Large intestine (tissue), 3 donors: ENCODE results near the gene GPR75. TPM values are rescaled to one million over a fixed set of nuclear protein-coding genes. Genes with fewer than 3 reads are reported as not detected.

Experiments used
- DNase-seq, 2 donors: peaks; one replicate each; pipeline versions ENCODE4 v3.0.0 to v3.0.0-alpha.2; 2013
- H3K27ac ChIP-seq: one replicate; pipeline ENCODE4 v1.5.1; 2013; ENCODE audit warnings: low read length
- H3K27me3 ChIP-seq: 2 replicates; pipeline ENCODE4 v1.6.1; 2013; ENCODE audit warnings: low read length; ENCODE audit not compliant: control insufficient read depth, insufficient read depth
- H3K36me3 ChIP-seq: 2 replicates; pipeline ENCODE4 v1.6.1; 2013; ENCODE audit warnings: low read length; ENCODE audit not compliant: control insufficient read depth, insufficient read depth
- H3K4me1 ChIP-seq: one replicate; pipeline ENCODE4 v1.6.1; 2013; ENCODE audit warnings: low read length; ENCODE audit not compliant: control insufficient read depth, insufficient read depth
- H3K4me3 ChIP-seq: one replicate; pipeline ENCODE4 v1.5.1; 2013; ENCODE audit warnings: low read length
- H3K9me3 ChIP-seq: one replicate; pipeline ENCODE4 v1.6.1; 2013; ENCODE audit warnings: mild to moderate bottlenecking, low read depth, low read length, moderate library complexity; ENCODE audit not compliant: control insufficient read depth
- WGBS: methylation state at CpG from one replicate; pipeline ENCODE4 v1.1.5; 2013; ENCODE audit warnings: low lambda C conversion rate; ENCODE audit not compliant: insufficient coverage; 5-methylcytosine and 5-hydroxymethylcytosine counted together
- polyA plus RNA-seq: library from polyadenylated mRNA; unstranded; fragments of 120-200 nt; gene quantifications from one replicate; pipeline ENCODE4 v1.2.1, GENCODE V29; 2013

Gene GPR75
- polyA plus RNA-seq, 1 donor: 3.3 TPM

DNA sequence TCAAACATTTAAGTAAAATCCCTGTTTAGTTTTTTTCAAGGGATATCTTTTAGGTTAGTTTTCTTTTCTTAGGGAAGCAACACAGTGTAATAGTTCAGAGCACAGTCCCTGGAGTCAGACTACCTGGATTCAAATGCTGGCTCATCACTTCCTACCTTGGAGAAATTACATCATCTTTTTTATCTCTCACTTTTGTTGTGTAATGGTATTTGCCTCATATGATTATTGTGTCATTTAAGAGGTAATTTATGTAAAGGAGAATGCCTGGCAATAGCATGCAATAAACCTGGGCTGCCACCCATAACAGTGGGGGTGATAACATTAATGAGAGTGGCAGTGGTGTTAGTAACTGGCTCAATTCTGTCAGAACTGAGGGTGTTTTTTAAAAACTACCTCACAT is 46.6 kb downstream of the GPR75 start:
- peaks cover 38% of the 10 kb centered on the region for H3K36me3 ChIP-seq

DNA sequence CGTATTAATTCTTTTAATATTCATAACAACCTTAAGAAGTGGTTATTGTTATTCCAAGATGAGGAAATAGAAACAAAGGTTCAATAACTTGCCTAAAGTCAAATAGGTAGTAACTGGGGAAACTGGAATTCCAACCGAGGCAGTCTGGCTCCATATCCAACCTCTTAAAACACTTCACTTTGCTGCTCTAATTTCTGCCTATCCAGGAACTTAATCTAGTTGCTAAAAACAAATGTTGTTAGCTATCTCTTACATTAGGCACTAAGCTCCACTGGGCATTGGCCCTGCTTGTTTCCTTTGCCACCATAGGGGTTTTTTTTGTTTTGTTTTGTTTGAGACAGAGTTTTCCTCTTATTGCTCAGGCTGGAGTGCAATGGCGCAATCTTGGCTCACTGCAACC is 48.2 kb downstream of the GPR75 start:
- no peak for DNase-seq
- Histone ChIP-seq H3K27ac (peak overlapping the region; percentile 79), H3K4me1 (peaks cover 12% of the 10 kb centered on the region), H3K27me3 (no peaks in the 10 kb centered on the region), H3K4me3 (no peak overlapping the region), H3K36me3 (peaks cover 49% of the 10 kb centered on the region), H3K9me3 (no peaks in the 10 kb centered on the region)
- WGBS: no CpG with 5 or more reads among the region's 3 CpGs

More for the DNA sequence above, 46.6 kb downstream of the GPR75 start:
- peaks cover 12% of the 10 kb centered on the region for H3K4me1 ChIP-seq
- H3K27me3 ChIP-seq: no peaks in the 10 kb centered on the region
- no peak overlapping the region for H3K4me3 ChIP-seq
- H3K27ac ChIP-seq: peak overlapping the region; percentile 79
- DNase-seq: peak; percentile 70 to 90
- H3K9me3 ChIP-seq: no peaks in the 10 kb centered on the region

Other genes with a start within 250 kb of the GPR75 start
- gene CHAC2, start 92.2 kb downstream of the GPR75 start, polyA plus RNA-seq: 4.7 TPM
- gene ASB3, start 73.0 kb downstream of the GPR75 start, polyA plus RNA-seq: 11.7 TPM
- 64.1 TPM for gene ERLEC1, start 72.9 kb downstream of the GPR75 start, polyA plus RNA-seq
- gene PSME4, start 111.0 kb upstream of the GPR75 start, polyA plus RNA-seq: 26.6 TPM